ENCODE measurements around the gene CAMKK1. TPM values are rescaled to one million over a fixed set of nuclear protein-coding genes. Genes with fewer than 3 reads are reported as not detected.

Gene CAMKK1
- total and polyA plus RNA-seq, 9 of the 15 experiments (the other 6 are each of a cell fraction or from before 2014, with no cell fraction given) = 0.34 to 7.5 (median 4.9) TPM

DNA sequence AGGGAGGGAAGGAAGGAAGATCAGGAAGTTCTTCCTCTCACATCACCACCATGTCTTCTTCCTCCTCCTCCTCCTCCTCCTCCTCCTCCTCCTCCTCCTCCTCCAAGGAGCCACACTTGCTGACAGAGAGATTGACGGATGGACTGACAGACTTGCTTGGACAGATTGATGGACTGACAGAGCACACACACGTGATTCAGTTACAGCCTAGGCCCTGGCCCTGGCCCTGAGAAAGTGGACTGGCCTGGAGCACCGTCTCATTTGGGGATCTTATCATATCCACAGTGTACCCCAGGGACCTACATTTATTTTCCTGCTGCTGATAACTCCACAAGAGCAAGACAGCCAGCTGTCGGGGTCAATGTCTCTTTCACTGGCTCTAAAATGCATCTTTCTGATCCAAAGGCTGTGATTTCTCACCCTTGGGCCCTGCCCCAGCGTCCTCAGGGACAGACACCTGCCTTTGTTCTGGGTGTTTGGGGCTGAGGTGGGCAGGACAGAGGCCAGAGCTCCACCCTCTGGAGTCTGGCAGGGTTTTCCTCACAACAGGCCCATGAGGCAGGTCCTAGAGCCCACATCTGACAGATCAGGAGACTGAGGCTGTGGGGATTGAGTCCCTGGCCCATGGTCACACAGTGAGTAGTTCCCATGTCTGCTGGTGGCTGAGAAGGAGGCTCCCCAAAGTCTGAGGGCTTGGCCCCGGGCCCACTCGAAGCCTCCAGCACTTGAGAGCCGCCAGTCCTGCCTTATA, 25.7 kb upstream of the CAMKK1 start (continued):
- TF ChIP-seq, protein P1, sequence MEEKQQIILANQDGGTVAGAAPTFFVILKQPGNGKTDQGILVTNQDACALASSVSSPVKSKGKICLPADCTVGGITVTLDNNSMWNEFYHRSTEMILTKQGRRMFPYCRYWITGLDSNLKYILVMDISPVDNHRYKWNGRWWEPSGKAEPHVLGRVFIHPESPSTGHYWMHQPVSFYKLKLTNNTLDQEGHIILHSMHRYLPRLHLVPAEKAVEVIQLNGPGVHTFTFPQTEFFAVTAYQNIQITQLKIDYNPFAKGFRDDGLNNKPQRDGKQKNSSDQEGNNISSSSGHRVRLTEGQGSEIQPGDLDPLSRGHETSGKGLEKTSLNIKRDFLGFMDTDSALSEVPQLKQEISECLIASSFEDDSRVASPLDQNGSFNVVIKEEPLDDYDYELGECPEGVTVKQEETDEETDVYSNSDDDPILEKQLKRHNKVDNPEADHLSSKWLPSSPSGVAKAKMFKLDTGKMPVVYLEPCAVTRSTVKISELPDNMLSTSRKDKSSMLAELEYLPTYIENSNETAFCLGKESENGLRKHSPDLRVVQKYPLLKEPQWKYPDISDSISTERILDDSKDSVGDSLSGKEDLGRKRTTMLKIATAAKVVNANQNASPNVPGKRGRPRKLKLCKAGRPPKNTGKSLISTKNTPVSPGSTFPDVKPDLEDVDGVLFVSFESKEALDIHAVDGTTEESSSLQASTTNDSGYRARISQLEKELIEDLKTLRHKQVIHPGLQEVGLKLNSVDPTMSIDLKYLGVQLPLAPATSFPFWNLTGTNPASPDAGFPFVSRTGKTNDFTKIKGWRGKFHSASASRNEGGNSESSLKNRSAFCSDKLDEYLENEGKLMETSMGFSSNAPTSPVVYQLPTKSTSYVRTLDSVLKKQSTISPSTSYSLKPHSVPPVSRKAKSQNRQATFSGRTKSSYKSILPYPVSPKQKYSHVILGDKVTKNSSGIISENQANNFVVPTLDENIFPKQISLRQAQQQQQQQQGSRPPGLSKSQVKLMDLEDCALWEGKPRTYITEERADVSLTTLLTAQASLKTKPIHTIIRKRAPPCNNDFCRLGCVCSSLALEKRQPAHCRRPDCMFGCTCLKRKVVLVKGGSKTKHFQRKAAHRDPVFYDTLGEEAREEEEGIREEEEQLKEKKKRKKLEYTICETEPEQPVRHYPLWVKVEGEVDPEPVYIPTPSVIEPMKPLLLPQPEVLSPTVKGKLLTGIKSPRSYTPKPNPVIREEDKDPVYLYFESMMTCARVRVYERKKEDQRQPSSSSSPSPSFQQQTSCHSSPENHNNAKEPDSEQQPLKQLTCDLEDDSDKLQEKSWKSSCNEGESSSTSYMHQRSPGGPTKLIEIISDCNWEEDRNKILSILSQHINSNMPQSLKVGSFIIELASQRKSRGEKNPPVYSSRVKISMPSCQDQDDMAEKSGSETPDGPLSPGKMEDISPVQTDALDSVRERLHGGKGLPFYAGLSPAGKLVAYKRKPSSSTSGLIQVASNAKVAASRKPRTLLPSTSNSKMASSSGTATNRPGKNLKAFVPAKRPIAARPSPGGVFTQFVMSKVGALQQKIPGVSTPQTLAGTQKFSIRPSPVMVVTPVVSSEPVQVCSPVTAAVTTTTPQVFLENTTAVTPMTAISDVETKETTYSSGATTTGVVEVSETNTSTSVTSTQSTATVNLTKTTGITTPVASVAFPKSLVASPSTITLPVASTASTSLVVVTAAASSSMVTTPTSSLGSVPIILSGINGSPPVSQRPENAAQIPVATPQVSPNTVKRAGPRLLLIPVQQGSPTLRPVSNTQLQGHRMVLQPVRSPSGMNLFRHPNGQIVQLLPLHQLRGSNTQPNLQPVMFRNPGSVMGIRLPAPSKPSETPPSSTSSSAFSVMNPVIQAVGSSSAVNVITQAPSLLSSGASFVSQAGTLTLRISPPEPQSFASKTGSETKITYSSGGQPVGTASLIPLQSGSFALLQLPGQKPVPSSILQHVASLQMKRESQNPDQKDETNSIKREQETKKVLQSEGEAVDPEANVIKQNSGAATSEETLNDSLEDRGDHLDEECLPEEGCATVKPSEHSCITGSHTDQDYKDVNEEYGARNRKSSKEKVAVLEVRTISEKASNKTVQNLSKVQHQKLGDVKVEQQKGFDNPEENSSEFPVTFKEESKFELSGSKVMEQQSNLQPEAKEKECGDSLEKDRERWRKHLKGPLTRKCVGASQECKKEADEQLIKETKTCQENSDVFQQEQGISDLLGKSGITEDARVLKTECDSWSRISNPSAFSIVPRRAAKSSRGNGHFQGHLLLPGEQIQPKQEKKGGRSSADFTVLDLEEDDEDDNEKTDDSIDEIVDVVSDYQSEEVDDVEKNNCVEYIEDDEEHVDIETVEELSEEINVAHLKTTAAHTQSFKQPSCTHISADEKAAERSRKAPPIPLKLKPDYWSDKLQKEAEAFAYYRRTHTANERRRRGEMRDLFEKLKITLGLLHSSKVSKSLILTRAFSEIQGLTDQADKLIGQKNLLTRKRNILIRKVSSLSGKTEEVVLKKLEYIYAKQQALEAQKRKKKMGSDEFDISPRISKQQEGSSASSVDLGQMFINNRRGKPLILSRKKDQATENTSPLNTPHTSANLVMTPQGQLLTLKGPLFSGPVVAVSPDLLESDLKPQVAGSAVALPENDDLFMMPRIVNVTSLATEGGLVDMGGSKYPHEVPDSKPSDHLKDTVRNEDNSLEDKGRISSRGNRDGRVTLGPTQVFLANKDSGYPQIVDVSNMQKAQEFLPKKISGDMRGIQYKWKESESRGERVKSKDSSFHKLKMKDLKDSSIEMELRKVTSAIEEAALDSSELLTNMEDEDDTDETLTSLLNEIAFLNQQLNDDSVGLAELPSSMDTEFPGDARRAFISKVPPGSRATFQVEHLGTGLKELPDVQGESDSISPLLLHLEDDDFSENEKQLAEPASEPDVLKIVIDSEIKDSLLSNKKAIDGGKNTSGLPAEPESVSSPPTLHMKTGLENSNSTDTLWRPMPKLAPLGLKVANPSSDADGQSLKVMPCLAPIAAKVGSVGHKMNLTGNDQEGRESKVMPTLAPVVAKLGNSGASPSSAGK (IDR thresholded peaks at IDR 0.05) = peak; percentile 15; the same call in 1 of the 2 replicates
- peak; percentile 99 for TF ChIP-seq ZNF263 (CRISPR knock-in tag; IDR thresholded peaks at IDR 0.05; ENCODE audit: borderline replicate concordance)
- TF ChIP-seq CCAR2 (IDR thresholded peaks at IDR 0.05; ENCODE audit: low read depth, low read length) = no peak
- peak; percentile 82 to 83; a peak in 1 of 4 replicates for TF ChIP-seq ETV6 (IDR thresholded peaks at IDR 0.05; ENCODE audit: borderline replicate concordance in 1 of 2, low read depth in 2 of 2, low read length in 1 of 2)
- no peak for TF ChIP-seq ETV6 (CRISPR knock-in tag; IDR thresholded peaks at IDR 0.05; ENCODE audit: borderline replicate concordance)
- TF ChIP-seq, protein P2, sequence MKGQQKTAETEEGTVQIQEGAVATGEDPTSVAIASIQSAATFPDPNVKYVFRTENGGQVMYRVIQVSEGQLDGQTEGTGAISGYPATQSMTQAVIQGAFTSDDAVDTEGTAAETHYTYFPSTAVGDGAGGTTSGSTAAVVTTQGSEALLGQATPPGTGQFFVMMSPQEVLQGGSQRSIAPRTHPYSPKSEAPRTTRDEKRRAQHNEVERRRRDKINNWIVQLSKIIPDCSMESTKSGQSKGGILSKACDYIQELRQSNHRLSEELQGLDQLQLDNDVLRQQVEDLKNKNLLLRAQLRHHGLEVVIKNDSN (CRISPR knock-in tag; IDR thresholded peaks at IDR 0.05) = peak; percentile 63
- TF ChIP-seq HNRNPK (IDR thresholded peaks at IDR 0.05; ENCODE audit: low read depth, low read length, poor library complexity, severe bottlenecking) = no peak
- peak; percentile 54 for TF ChIP-seq EP300 (IDR thresholded peaks at IDR 0.05; ENCODE audit: low read length)
- TF ChIP-seq, protein P3, sequence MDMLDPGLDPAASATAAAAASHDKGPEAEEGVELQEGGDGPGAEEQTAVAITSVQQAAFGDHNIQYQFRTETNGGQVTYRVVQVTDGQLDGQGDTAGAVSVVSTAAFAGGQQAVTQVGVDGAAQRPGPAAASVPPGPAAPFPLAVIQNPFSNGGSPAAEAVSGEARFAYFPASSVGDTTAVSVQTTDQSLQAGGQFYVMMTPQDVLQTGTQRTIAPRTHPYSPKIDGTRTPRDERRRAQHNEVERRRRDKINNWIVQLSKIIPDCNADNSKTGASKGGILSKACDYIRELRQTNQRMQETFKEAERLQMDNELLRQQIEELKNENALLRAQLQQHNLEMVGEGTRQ (CRISPR knock-in tag; IDR thresholded peaks at IDR 0.05) = peak; percentile 56
- no peak for TF ChIP-seq NCOA4 (IDR thresholded peaks at IDR 0.05; ENCODE audit: partially characterized antibody)
- peak; percentile 36 for TF ChIP-seq ZFP36 (IDR thresholded peaks at IDR 0.05; ENCODE audit: low read depth, low read length, partially characterized antibody)
- TF ChIP-seq KDM1A (IDR thresholded peaks at IDR 0.05) = peak; percentile 74 to 80
